HG02885 (cell line): ENCODE results near the gene GNB5.
"Not testable (repeated sequence)": the region's sequence is repeated elsewhere in the genome, so short reads cannot be mapped to it uniquely, and the experiment has no call there.

ENCODE experiments used
- ATAC-seq: cut with Tn5 transposase; IDR thresholded peaks from one replicate; pipeline ENCODE4 v1.9.1; 2021; ENCODE audit warnings: mild to moderate bottlenecking; ENCODE audit not compliant: unreplicated experiment, poor library complexity

GNB5 gene

DNA sequence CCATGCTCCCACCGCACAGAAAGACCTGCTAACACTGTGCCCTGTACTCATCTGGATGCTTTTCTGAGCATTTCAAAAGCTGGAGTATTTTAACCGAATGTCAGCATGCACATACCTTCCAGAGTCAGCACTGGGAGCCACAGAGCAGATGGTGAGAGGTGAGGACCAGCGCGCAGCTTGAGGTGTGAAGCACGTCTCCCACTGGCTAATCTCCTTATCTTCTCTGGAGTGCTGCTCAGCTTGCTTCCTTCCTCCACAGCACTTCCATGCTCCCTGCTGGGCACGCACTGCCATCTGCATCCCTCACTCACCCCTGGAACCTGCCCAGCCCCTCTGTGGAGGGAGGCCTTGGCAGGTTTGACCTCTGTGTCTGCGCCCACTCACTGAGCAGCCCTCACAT lies at the start of gene GNB5:
GNB5 (minus strand) TSS at position 186 of the 400 bp plus-strand sequence. CDS start 6,716 bp downstream, outside the sequence.
- no peak for ATAC-seq

DNA sequence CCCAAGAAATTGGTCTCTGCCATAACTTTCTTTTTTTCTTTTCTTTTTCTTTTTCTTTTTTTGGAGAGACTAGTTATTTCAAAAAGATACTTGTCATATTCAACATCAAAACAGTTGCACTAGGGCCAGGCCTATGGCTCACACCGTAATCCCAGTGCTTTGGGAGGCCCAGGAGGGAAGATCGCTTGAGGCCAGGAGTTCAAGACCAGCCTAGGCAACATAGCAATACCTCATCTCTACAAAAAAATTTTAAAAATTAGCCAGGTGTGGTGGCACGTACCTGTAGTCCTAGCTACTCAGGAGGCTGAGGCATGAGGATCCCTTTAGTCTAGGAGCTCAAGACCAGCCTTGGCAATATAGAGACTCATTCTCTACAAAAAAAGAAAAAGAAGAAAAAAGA lies 49.0 kb upstream of the GNB5 start:
- no peak for ATAC-seq

DNA sequence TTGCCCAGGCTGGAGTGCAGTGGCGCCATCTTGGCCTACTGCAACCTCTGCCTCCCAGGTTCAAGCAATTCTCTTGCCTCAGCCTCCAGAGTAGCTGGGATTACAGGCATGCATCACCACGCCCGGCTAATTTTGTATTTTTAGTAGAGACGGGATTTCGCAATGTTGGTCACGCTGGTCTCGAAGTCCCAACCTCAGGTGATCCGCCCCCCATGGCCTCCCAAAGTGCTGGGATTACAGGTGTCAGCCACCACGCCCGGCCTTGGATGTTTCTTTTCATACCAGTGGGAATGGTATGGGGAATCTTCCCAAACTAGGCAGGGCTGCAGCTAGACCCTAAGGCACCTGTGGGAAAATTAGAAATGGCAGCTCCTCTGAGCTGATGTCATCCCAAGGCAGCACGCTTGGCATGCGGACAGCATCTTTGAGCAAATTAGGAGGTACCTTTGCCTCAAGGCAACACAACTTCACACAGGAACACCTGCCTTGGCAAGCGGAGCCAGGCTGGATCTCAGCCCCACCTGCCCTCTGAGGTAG lies 47.9 kb upstream of the GNB5 start:
- not testable (repeated sequence) for ATAC-seq

DNA sequence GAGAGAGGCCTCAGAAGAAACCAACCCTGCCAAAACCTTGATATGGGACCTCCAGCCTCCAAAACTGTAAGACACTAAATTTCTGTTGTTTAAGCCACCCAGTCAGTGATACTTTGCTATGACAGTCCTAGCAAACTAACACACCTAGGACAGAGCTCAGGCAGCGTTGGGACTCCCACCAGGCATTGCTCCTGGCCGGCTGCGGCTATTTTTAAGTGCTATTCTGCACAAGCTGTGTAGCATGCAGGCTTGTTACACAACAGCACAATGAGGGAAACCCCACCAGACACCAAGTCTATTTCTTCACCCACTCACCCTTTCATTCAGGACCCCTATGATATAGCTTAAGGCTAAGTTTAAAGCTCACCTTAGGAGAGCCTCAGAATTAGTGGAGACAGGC lies 47.0 kb upstream of the GNB5 start:
- no peak for ATAC-seq

DNA sequence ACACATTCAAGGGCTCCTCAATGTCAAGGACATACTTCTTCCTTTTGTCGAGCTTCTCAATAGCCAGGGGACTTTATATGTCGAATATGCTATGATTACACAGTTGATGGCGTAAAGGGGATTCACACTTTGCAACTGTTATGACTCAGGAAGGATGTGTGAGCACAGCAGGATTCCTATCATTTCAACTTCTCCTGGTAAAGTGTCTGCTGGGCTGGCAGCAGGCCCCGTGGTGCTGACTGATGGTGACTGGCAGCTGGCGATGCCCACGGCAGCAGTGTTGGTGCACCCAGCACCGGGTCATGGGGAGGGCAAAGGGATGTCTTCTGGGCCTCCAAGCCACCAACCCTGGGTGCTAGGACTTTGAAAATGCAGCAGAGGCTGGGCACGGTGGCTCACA lies 44.8 kb upstream of the GNB5 start:
- ATAC-seq, result no peak

DNA sequence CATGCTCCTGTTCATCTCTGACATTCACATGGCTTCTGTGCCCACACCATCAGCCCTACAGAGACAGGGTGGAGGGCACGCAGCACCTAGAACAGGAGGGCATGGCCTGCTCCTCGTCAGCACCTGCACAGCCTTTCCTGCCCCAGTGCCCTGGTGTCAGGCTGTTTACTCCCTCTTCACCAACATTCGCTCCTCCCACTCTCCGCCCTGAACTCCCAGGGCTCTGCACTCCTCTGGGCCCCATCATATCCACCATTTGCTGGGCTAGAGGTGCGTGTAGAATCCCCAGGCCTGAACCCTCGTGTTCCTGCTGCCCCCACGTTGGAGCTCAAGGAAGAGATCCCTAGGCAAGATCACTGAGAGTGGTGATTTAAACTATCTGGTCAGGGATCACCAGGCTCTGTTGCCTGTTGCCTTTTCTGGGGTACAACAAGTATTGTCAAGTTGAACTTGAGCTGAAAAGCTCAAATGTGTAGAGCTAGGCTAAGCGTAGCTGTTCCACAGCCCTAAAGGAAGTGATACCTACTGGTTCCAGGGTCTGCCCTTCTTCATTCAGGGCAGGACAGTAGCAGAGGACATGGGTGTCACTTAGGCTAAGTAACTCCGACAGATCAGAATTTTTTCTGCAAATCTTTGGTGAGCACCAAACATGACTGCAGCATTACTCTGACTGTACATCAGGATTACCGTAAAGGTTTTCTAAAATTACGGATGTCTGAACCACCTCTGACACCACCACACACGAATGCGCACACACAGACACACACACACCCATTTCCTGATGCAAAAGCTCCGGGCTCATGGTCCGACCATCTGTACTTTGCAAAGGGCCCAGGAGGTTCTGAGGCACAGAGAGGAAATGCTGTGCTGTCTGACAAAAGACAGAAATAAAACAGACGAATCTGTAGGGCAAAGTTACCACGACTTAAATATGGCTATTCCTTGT lies 43.7 kb upstream of the GNB5 start:
- peak; percentile 51 for ATAC-seq

DNA sequence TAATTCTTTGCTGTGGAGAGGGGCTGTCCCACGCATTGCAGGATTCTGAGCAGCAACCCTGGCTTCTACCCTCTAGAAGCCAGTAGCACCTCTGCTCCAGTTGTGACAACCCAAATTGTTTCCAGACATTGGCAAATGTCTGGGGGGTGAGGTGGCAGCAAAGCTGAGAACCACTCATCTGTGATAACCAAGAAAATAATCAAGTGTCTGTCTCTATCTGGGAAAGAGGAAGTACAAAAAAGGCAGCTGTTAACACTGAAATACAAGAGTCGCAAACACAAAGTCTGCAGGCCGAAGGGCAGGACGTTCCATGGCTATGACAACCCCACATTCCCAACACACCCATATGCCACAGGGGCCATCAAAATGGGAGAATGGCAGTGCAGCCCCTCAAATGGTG lies 42.2 kb upstream of the GNB5 start:
- ATAC-seq, result peak; percentile 43

DNA sequence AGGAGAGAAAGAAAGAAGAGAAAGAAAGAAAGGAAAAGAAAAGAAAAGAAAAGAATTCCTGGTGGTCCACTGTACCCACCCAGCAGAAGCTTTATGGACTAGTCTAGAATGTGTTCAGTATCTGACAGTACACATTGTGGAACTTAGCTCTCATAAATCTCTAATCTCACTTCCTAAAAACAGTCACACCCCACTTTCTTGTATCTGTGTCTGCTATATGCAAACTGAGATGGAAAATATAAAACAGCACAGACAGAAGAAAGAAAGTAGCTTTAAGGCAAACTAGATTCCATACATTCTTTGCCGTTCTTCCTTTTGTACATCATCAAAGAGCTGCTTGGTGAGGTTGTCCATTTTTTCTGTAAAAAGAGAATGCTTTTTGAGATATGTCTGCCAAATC lies 41.1 kb upstream of the GNB5 start:
- peak; percentile 67 for ATAC-seq

DNA sequence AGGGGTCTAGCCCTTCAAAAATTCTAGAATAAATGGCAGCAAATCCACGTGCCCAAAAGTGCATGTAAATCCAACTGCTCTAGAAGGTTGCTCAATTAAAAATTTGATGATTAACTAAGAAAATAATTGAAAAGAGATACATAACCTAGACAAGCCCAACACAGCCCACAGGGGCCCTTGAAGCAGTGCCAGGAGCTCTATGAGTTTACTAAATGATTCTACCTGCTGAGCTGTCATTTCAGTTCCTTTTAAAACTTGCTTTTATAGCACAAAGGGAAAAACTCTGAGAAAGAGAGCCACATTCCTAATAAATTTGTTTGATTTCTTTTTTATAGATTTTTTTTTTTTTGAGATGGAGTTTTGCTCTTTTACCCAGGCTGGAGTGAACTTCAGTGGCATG lies 38.9 kb upstream of the GNB5 start:
- no peak for ATAC-seq

DNA sequence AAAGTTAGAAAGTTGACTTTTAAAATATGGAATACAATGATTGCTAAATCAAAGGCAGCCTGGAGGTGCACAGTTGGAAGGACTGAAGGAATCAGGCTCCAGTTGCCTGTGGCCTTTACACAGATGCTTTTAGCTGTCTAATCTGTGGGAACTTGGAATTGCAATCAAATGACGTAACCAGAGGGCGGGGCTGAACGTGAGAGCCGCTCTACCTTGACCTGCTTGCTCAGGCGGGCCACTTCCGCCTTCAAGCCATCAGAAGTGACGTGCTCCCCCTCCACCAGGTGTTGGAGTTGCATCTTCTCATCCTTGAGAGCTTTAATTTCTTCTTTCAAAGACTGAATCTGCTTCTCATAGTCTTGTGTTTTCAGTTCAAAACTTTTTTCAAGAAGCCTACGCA lies 37.7 kb upstream of the GNB5 start:
- peak; percentile 23 for ATAC-seq

DNA sequence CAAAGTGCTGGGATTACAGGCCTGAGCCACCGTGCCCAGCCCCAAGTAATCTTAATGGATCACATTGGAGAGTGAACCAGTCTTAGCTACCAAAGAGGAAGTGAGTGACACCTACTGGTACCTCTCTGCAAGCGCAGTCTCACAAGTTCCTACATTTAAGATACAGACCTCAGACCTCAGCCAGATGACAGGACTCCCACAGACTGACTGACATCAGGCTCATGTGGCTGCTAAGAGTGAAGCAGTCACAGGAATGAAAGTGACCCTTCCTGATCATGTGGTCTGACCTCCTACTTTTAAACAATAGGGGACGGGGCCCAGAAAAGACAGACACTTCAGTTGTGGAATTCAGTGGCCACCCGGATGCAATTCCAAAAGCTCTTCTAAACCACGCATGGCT lies 36.3 kb upstream of the GNB5 start:
- peak; percentile 86 for ATAC-seq

DNA sequence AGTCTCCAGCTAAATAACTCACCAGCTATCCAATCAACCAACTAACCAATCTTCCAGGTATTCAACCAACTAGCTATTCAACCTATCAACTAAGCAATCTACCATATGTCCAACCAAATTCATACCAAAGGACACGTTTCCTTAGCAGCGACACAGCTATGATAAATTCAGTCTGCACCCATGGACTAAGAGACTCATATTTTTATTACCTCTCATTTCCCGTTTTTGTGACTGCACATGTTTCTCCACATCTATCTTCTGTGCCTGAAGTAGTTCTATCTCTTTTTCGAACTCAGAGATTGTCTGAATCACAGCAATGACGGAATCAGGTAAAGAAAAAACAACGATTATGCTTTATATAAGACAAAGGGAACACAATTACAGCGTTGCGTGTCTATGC lies 34.0 kb upstream of the GNB5 start:
- no peak for ATAC-seq

DNA sequence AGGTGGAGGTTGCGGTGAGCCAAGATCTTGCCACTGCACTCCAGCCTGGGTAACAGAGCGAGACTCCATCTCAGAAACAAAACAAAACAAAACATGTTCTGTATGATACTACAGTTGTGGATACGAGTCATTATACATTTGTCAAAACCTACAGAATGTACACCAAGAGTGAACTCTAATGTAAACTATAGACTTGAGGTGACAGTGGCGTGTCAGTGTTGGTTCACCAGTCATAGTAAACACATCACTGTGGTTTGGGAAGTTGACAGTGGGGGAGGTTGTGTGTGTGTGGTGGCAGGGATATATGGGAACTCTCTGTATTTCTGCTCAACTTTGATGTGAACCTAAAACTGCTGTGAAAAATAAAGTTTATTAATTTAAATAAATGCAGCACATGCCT lies 33.0 kb upstream of the GNB5 start:
- ATAC-seq, result no peak

DNA sequence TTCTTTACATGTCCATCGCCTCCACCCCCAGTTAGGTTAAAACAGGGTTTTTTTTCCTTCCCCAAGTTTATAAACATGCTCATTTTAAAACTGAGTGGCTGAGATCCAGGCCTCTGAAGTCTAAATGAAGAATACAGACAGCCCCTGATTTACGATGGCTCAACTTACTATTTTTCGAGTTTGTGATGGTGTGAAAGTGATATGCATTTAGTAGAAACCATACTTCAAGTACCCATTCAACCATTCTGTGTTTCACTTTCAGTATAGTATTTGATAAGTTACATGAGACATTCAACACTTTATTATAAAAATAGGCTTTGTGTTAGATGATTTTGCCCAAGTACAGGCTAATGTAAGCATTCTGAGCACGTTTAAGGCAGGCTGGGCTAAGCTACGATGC lies 30.5 kb upstream of the GNB5 start:
- ATAC-seq, result peak; percentile 53

DNA sequence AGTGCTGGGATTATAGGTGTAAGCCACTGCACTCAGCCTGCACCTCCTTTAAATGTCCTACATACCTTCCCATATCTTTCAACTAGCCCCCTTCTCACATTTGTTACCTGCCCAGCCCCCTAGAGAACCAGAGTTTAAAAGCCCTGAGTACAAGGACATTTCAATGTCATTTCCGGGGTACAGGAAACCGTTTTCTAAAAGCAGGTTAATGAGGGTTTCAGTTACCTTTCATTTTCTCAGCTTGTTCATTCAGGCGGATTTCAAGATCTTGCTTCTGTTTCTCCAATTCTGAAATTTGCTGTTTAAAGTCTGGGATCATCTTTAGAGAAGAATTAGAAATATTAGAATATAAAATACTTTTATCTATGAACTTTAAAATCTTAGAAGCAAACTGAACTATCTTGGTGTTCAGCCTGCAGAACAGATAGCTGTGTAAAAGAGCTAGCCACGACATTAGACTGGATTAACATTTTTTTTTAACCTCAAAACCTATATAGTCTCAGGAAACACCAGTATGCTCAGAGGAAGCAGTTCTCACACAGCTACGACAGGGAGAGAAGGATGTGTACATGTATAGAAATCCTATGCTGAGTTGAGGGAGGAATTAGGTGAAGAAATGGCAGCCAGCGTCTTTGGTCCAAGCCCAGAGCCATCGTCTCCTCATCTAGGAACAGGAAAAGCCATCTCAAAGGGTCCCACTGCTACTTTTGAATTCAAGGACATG lies 29.9 kb upstream of the GNB5 start:
- peak; percentile 38 for ATAC-seq

DNA sequence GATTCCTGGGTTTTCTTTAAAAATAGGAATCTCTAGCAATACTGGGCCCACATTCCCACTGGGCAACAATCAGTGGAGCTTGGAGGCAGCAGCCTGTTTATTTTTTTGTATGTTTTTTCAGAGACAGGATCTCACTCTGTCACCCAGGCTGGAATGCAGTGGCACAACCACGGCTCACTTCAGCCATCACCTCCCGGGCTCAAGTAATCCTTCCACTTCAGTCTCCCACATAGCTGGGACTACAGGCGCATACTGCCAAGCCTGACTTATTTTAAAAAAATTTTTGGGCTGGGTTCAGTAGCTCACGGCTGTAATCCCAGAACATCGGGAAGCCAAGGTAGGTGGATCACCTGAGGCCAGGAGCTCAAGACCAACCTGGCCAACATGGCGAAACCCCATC lies 29.1 kb upstream of the GNB5 start:
- no peak for ATAC-seq

DNA sequence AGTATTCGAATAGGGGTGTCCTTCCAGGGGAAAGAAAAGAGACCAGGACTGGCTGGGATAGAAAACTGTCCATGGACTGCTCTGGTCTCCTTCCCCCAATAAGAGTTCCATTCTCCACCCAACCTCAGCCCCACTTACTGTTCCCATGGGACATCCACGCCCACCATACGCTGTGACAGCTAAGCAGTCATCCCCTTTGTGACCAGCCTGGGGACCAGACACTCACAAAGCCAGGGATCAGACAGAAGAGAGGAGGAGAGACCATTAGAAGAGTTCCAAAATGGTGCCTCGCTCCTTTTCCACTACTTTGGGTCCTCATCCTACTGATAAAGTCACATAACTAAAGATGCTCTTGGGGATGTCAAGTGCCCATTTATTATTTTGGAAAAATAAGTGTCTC lies 27.6 kb upstream of the GNB5 start:
- no peak for ATAC-seq

DNA sequence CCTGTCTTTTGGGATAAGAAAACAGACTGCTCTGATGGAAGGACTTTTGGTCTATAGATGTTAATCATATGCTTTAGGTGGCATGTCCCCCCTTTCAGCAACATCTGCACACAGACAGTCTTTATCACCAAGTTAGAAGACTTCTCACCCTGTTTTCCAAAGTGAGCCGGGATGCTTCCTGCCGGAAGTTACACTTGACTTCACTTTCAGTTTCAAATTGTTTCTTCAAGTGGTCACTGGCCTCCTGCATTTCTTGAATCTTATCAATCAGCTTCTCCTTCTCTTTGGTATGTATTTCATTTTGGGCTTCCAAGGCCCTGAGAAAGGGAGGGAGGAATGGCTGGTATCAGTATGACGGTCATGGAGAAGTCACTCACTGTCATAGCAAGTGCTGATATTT lies 27.2 kb upstream of the GNB5 start:
- ATAC-seq, result no peak

DNA sequence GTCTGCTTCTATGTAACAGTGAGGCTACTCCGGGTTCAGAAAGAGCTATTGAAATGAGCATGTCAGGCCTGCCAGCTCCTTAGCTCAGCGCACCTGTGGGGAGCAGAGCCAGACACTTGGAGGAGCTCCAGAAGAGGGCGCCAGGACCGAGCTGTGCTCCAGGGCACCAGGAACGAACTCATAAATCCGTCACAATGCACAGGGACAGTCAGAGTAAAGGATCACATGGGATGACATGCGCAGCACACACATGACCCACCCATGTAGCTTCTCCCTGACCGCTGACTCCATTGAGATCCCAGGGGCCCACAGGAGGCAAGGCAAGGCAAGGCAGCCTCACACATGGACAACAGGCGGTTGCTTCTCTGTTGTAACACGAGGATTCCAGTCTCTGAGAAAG lies 26.0 kb upstream of the GNB5 start:
- no peak for ATAC-seq

DNA sequence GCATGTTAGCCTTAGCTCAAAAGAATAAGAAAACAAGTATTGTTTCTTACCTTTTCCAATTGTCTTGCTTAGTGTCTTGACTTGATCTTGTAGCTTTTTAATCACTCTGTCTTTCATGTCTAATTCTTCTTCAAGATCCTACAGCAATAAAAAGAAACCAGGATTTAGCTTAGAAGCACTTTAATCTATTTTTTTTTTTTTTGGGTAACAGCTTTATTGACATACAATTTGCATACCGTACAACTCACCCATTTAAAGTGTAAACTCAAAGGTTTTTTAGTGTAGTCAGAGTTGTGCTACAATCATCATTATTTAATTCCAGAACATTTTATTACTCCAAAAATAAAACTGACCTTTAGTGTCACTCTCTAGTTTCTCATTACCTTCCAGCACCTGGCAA lies 23.4 kb upstream of the GNB5 start:
- no peak for ATAC-seq

DNA sequence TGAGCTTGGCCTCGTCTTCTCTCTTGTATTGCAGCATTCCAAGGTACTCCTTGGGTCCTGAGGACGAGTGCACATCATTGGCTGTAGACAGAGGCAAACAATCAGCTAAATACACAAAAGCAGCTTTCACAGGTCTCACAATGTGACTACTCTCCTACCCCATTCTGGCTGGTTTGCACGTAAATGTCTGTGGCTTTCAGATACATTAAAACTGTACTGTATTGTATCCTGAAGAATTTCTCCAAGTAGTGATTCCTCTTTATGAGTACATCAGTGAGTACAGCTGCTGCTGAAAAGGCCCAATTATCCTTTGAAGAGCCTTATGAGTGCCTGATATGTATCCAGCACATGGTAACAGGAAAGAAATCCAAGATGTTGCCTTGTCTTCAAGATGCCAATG lies 22.0 kb upstream of the GNB5 start:
- no peak for ATAC-seq
